COLO829 (cell line): ENCODE results near the gene LHFPL6.

Experiments
- DNase-seq: peaks from one replicate; pipeline ENCODE4 v3.0.0; 2012; ENCODE audit warnings: low spot score

The LHFPL6 gene

DNA sequence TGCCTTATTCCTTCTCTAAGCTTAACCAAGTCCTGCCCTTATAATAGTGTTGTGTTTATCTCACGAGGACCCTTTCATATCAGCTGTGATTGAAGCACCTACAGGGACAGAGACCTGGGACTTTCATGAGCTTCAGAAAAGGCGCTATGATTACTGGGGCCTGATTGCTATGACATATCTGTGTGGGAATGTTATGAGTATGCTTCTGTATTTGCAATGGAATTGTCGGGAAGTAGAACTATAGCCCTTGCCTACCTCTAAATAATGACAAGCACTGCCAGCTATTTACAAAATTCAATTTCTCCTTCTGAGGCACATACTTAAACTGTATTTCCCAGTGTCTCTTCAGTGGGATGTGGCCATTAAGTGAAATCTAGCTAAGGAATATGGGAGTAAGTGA, 191.5 kb downstream of the LHFPL6 start:
- no peak for DNase-seq

DNA sequence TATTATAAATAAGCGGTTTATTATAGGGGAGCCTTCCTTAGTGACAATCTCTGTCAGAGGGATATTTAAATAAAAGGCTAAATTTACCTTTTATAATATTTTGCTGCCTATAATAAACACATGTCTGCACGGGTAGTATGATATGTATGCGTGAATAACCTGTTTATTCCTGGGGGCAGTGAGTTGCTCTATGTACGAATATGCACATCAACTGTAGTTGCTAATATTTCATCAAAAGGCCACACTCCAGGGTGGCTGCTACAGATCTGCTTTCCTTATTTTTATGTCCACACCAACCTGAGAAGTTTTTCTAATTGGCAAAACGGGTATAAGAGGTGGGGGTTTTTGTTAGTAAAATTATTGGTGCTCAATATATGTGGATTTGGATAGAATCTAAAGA, 192.0 kb downstream of the LHFPL6 start:
- DNase-seq = no peak

DNA sequence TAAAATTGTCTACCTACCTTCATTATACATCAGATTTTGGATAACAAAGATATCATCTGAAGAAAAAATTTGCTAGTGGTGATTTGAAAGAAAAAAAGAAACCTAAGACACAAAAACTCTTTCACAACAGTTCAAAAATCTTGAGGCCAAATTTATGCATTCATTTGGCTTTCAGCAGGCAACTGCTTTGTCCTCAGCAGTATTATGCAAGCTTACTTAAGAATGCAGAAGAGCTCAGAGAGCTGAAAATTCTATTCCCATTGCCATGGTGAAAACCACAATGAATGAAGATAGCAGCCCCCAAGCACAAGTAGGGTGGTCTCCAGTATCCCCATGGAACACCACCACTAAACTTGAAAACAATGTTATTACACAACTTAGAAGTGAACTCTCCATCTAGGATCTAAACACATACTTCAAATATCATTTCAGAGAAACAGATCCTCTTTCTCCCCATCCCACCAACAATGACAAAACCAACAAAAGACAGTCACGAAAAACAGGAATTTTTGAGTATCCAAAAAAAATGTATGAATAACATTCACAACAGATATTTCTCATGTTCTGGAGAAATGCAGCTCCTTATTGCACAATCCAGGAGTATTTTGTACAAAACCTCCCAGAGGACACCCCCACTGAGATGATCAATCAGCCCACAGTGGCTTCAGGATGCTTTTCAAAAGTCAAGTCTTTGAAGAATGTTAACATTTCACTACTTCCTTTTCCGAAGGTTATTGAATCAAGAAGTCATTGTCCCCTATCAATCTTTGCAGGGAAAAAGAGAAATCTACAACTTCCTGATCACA, 192.7 kb downstream of the LHFPL6 start:
- DNase-seq = no peak

DNA sequence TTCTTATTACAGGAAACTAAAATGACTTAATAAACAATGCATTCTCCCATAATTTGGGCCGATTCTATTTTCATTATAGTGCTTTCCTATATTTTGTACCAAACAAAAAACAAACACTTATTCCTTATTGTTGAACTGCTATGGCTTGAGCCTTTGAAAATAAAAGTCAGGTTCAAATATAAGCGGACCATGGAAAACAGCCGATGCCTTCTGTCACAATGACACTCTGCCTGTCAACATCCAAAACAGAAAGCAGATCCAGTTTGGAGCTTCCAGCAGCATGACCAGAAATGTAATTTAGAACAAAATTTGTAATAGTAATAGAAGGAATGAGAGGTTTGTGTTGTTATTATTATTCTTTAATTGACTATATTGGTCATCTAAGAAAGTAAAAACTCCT, 194.5 kb downstream of the LHFPL6 start:
- no peak for DNase-seq

DNA sequence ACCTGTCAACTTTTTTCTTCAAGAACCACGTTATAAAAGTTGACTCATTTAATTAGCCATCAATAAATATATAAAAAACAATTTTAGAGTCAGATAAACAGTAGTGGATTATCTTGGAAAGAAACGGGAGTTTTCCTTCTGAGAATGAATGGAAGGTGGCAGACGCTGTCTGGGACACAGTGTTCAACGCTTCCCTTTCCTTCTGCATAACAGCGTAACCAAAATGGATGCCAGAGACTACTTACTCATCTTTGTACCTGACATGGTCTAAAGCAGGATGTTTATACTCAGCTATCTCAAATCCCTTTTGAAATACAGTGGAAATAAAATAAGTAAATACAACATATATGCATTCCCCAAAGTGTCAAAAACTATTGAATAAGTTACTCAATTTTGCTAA, 195.2 kb downstream of the LHFPL6 start:
- DNase-seq = no peak

DNA sequence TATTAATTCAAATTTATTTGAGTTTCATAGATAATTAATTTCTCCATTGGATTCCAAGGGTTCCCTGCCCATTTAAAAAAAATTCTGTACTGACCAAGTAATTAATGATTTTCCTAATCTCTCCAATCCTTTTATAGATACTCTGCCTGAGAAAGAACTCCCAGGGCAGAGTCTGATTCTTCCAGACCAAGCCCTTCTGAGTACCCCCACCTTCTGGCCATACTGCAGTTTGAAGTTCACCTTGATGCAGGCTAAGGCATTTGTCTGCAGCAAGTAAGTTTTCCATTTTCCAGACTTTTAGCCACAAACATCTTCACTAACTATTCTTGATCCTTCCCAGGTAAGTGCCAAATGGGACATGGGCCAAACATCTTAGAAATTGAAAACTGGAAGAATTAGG, 195.9 kb downstream of the LHFPL6 start:
- DNase-seq = no peak

DNA sequence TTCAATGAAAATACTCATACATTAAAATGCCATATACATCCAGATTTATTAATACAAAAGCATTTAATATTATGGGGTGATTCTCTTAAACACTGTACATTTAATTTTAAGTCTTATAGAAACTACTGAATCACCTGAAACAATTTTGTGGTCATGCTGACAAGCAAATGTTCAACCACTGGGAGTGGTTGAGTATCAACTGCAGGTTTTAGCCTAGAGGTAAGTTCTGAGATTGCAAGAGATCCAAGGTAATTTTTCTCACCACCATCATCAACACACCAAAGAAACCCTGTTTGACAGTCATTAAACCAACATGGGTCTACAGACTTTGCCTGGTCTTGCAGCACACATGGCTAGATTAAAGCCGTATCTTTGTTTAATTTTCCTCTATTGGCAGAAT, 196.3 kb downstream of the LHFPL6 start:
- DNase-seq = no peak

DNA sequence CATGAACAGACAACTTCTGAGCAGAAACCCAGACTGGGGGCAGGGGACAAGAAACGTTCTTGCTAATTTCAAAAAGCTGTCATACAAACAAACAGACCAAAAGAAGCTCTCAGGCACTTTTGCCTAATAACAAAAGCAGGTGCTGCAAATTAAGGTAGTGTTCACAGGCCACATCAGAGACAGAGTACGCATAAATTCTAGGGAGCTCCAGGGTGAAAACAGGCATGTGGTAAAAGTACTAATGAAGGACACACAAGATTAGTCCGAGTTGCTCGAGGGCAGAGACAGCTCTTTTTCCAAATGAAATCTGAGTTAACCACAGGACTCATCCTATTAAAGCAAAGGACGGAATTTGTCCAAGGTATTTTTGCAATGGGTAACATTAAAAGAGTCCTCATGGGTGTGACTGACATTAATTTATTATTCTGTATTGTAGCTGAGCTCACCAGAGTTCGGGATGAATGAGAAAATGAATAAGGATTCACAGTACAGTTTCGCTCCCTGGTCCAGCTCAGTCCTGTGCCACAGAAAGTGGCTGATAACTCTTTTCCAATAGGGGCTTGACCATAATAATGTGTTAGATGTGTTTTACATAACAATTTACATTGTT, 197.3 kb downstream of the LHFPL6 start:
- DNase-seq = no peak

DNA sequence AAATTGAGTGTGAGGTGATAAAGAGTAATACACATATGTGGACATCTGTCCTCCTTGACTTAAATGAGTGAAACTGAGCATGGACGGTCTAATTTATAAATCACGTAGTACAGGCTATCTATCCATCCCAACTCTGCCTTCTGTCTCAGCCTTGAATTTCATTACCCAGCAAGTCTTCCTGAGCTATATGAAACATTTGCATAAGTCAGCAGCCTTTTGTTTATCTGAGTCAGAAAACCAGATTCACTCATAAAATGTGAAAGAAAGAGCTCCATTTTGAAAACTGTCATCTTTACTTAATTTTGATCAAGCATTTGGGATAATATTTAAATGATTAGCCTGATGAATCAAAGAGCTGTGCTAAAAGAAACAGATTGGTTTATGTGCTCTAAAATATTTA, 197.9 kb downstream of the LHFPL6 start:
- DNase-seq = no peak

DNA sequence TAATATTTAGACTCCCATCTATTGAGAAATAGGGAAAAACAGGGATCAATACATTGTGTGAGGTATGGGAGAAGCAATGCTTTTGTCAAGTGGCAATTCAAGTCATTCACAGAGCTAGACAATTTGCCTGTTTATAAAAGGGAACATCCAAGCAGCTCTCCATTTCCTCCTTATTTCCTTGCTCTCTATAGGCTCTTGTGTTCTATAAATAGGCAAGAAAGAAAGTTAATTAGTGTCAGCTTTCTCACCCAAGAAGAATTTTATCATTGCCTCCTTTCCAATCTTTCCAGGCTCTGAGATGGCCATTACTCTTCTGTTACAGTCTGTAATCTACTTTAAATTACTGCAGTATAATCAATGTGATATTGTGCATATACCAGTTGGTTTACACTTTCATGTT, 199.9 kb downstream of the LHFPL6 start:
- DNase-seq = no peak

DNA sequence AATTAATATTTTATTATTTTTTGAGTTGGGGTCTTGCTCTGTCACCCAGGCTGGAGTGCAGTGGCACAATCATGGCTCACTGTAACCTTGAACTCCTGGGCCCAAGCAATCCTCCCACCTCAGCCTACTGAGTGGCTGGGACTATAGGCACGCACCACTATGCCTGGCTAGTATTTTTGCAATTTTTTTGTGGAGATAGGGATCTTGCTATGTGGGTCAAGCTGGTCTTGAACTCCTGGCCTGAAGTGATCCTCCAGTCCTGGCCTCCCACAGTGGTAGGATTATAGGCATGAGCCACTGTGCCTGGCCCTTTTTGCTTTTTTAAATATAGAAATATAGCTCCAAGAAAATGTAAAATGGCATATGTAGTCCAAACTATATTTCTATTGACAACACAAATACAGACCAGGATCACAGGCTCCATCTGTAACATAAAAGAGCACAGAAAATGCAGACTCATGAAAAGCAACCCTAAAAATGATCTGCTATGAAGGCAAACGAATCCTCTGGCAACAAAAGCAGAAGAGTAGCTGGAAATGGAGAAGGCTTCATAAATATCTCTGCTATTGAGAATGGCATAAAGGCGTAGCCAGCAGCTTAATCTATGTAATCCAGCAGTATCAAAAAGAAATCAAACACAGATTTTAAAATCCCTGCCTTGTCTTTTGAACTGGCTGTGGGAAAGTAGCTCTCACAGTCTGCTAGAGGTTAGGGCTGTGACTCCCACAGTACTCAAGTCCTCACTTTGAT, 200.6 kb downstream of the LHFPL6 start:
- DNase-seq = no peak

DNA sequence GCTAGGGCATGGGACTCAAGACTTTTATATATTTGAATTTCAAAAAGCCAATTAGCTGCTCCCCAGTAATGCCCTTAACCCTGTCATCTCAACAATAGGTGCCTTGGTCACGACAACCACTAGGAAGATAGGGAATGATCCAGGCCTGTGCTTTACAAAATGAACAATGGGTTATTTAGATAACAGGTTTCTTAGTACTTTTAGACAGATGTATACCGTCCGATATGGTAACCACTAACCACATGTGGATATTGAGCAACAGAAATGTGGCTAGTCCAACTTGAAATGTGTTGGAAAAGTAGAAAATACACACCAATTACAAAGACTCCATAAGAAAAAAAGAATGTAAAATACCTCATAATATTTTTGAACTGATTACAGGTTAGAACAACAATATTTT, 201.2 kb downstream of the LHFPL6 start:
- no peak for DNase-seq

DNA sequence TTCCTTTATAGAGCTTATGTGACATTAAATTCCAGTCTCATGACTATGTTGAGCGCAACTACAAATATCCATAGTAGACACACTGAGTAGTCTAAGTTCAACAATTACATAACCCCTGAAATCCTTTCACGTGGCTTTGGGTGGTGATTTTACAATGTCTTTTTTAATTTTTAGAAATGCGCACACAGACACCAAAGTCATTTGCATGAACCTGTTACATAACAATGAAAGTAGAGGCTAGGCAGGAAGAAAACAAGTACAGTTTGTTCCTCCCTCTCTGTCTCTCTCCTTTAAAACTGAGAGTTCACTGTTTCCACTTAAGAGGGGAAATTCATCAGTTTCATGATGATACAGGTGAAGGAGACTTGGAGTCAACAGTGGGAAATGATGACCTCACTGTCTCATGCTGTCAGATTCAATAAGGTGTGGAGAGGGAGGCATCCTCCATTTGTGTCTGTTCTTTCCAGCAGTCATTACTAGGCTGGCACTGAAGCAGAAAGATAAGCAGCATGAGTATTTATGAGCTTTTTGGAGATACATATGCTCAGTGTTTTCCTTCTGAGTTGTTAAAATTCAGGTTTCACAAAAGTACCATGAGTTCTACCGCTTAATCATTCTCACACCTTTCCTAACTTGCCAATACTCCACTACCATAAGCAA, 201.8 kb downstream of the LHFPL6 start:
- DNase-seq = no peak

DNA sequence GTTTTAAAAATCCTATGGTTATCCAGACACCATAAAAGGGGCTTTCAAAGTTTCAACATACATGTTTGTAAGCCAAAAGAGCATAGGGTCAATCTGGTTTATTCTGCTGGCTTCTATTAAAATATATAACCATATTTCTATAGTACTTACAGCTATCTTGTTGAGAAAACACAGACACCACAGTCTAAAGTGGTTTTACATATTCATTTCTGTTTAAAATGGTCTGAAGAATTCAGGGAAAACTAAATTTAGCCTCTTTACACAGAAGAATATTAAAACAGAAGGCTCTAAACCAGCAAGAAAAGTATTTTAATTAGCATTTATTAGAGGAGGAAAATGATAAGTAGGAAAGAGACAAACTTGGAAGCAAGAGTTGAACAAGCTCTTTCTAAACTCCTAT, 203.9 kb downstream of the LHFPL6 start:
- no peak for DNase-seq

DNA sequence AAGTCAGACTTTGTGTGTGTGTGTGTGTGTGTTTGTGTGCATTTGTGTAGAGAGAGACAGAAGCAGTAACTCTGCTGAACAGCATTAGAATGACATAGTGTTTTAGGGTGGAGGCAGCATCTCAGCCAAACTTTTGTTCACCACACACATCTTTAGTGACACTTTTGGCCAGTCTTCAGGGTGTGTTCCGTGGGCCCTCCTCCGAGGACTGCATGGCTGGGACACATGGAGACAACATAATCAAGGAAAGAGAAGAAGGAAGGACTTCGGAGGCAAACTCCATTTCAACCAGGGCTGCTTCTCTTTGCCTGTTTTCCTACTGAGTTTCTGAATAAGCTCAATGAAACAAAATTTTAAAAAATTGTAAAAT, 205.1 kb downstream of the LHFPL6 start:
- no peak for DNase-seq

DNA sequence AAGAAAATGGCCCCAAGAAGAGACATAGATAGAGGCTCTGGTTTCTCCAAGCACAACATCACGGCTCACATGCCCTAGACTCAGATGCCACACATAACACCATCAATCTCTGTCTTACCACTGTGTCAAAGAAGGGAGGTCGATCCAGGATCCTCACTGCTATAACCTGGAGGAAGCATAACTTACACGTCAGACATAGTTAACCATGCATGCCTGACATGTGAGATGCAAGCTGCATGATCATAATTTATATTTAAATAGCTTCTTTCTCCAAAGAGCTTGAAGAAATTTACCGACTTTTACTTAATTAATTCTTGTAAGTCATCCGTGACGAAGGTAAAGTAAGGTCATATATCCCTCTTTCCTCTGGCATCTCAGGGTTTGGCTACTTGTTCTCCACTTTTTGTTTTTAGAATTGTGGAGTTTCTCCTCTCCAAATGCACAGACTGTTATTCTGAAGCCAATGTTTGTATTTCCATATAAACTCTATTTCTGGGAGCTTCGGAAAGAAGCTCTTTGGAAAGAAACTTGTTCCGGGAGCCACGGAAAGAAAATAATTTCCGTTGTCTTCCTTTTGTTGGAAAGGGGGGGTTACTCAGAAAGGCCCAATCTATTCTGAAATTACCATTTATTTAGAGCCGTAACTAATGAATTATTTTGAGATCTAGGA, 205.6 kb downstream of the LHFPL6 start:
- DNase-seq = no peak

DNA sequence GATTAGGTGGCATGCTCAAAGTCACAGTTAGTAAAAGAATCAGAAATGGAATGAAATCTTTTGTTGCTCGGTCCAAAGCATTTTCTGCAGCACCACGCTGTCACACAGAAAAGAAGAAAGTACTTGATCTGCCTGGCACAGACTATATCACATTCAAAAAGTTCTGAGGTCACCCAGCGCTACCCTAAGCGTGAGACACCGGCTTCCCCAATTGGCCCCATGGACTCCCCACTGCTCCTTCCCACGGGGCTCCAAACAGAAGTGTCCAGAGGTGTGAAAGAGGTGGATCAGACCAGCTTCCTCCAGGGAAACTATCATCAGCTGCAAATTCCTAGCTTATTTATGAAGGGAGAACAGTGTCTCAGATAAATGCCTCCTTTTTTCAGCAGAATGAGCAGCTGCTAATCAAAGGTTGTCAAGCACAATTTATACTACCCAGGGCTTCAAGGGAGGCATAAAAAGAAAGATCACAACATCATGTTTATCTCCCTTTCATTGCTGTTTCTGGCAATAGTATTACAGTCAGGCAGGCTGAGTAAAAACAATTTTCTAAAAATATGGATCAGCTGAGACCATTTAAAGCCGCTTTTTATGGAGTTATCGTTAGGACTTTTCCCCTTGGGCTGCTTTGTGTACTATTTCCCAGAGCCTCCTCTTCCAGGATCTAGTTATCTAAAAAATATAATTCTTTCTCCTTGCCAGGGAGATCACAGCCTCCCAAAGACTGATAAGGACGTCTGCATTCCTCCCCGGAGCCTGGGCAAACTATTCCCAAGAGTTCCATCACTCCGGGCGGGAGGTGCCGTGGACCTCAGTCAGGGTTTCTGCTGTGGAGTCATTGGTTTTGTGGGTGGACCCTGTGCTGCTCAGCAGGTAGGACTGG, 208.0 kb downstream of the LHFPL6 start:
- no peak for DNase-seq

DNA sequence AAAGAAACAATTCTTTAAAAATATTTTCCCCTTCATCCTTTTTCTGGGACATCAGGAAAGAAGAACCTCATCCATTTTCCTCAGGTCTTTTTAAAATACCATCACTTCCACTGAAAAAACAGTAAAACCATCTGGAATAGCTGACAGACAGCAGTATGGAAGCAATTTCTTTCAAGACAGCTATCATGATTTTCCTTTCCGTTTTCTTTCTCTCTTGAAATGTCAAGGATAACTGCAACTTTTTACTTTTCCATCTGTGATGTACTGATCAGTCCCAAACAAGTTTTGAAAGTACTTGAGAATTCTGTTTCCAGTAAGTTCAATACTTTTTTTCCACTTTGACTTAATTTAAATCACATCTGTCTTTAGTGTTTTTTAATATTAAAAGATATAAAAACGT, 211.2 kb downstream of the LHFPL6 start:
- no peak for DNase-seq

DNA sequence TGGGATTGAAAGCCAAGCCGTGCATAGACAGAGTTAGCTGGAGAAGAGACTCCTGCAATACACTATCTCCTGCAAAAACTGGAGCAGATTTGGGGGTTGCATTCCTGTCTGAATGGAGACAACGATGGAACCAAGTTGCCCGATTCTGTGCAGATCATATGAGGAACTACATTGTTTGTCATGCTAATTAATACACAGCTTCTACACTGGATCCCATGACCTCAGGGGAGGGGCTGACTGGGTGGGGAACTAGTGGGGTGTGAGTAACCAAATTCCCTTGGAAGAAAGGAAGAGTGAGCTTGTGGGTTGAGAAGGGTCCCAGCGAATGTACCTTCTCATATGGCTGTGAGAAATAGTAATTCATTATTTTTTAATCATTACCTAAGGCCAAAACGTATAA, 214.0 kb downstream of the LHFPL6 start:
- DNase-seq = no peak

DNA sequence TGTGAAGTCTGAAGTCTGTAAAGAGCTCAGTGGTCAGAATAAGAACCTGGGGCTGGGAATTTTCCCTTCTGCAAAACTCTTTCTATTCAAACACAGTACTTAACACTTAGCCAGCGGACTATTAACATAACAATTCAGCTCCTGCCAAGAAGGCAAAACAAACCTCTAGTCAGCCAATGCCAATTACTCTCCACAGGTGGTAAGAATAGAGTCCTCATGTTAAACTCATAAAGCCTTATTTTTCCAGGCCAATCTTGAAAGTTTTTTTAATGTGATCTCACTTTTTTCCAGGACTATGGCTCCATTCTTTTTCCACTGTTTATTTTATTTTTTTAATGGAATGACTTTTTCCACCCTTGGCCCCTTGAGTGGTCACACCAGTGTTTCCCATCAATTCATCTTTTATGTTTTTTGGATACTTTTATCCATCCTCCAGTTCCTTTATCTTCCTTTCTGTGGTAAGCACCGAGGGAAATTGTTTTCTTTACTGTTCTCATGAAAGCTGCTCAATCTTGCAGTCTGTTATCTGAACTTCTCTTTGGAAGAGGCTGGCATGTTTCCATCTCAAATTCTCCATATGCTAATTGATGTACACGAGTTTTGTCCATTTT, 217.3 kb downstream of the LHFPL6 start:
- DNase-seq = no peak

DNA sequence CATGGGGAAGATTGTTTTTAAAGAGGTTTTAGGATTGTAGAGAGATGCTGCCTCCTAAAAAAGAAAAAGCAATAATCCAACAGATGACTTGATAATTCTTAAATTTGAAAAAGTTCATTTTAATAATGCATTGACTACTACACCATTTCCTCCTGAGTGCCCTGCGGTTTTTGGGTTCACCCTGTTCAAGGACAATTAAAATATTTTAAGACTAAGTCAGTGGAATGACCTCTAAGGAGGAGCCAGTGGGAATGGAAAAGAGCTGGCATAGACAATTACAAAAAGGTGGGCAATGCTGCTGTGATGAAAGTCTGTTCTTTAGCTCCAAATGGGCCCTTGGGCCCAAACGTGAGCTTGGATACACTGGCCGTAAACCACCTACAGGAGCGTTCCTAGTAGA, 217.8 kb downstream of the LHFPL6 start:
- DNase-seq = no peak
